Measurements from ENCODE around the gene ARL3.
A peak's percentile ranks its signal among the peaks of the same experiment; 100 is the strongest.
"Not testable (repeated sequence)": the region's sequence is repeated elsewhere in the genome, so short reads cannot be mapped to it uniquely, and the experiment has no call there.

Gene ARL3

GRCh38 chr10:102735065-102735562 is 20.9 kb upstream of the ARL3 start:
- DNase-seq = no peak

GRCh38 chr10:102732661-102733060 is 18.5 kb upstream of the ARL3 start:
- DNase-seq = no peak

GRCh38 chr10:102731222-102731800 is 17.1 kb upstream of the ARL3 start:
- no peak for DNase-seq

GRCh38 chr10:102729029-102730026 is 15.1 kb upstream of the ARL3 start:
- DNase-seq = peak; percentile 50

- DNase-seq = no peak
Observed at GRCh38 chr10:102727037-102727818, 13.0 kb upstream of the ARL3 start.

- no peak for DNase-seq
Observed at GRCh38 chr10:102726274-102726673, 12.1 kb upstream of the ARL3 start.

GRCh38 chr10:102723989-102724388 is 9.8 kb upstream of the ARL3 start:
- DNase-seq = no peak

GRCh38 chr10:102721954-102722353 is 7.8 kb upstream of the ARL3 start:
- DNase-seq = no peak

- DNase-seq = no peak
Observed at GRCh38 chr10:102720775-102721301, 6.6 kb upstream of the ARL3 start.

- no peak for DNase-seq
Observed at GRCh38 chr10:102720337-102720736, 6.1 kb upstream of the ARL3 start.

- no peak for DNase-seq
Observed at GRCh38 chr10:102718220-102718619, 4.0 kb upstream of the ARL3 start.

GRCh38 chr10:102716900-102717565 is 2.8 kb upstream of the ARL3 start:
- not testable (repeated sequence) for DNase-seq

- no peak for DNase-seq
Observed at GRCh38 chr10:102715880-102716279, 1.7 kb upstream of the ARL3 start.

GRCh38 chr10:102714621-102715455 is 641 bp upstream of the ARL3 start, which contains the start of gene SFXN2:
Gene SFXN2, plus strand, starts transcription at chr10:102714636. Its CDS starts 12,001 bp downstream, at chr10:102726637.
- peak; percentile 56 for DNase-seq

- DNase-seq = peak; percentile 77
Observed at GRCh38 chr10:102713539-102713813, 721 bp downstream of the ARL3 start.

- no peak for DNase-seq
Observed at GRCh38 chr10:102712843-102713538, 1.2 kb downstream of the ARL3 start.

- no peak for DNase-seq
Observed at GRCh38 chr10:102712089-102712488, 2.1 kb downstream of the ARL3 start.

GRCh38 chr10:102710609-102711008 is 3.6 kb downstream of the ARL3 start:
- DNase-seq = no peak

GRCh38 chr10:102705531-102705930 is 8.7 kb downstream of the ARL3 start:
- DNase-seq = no peak

- DNase-seq = no peak
Observed at GRCh38 chr10:102704915-102705314, 9.3 kb downstream of the ARL3 start.

- no peak for DNase-seq
Observed at GRCh38 chr10:102702742-102703141, 11.5 kb downstream of the ARL3 start.

All from stimulated activated CD4-positive, alpha-beta T cell treated with anti-CD3 and anti-CD28 coated beads, Interleukin-4, amount 100 ng/mL, for 24 hours (primary cell).